ENCODE results near the gene ACSM6.
A peak's percentile ranks its signal among the peaks of the same experiment; 100 is the strongest.

The ACSM6 gene

GRCh38 chr10:95260397-95260881 is 66.4 kb downstream of the ACSM6 start:
- peak overlapping the region; percentile 63; the same call in 1 of the 2 replicates for H3K27ac ChIP-seq (ENCODE audit: low read depth, low read length)
- peaks cover 35% of the 10 kb centered on the region for H3K4me1 ChIP-seq (ENCODE audit: control insufficient read depth, insufficient read depth, low read length)
- H3K36me3 ChIP-seq (ENCODE audit: control insufficient read depth, insufficient read depth, low read length), result peaks cover 79% of the 10 kb centered on the region
- peaks cover 7% of the 10 kb centered on the region; the same call in 1 of the 2 replicates for H3K9me3 ChIP-seq (ENCODE audit: control insufficient read depth, insufficient read depth, low read depth, low read length)
- H3K4me3 ChIP-seq (ENCODE audit: low read depth, low read length), result no peak overlapping the region
- no peak overlapping the region for H3K9ac ChIP-seq (ENCODE audit: low read length)
- no peaks in the 10 kb centered on the region for H3K27me3 ChIP-seq (ENCODE audit: control insufficient read depth, insufficient read depth, low read length)

DNA sequence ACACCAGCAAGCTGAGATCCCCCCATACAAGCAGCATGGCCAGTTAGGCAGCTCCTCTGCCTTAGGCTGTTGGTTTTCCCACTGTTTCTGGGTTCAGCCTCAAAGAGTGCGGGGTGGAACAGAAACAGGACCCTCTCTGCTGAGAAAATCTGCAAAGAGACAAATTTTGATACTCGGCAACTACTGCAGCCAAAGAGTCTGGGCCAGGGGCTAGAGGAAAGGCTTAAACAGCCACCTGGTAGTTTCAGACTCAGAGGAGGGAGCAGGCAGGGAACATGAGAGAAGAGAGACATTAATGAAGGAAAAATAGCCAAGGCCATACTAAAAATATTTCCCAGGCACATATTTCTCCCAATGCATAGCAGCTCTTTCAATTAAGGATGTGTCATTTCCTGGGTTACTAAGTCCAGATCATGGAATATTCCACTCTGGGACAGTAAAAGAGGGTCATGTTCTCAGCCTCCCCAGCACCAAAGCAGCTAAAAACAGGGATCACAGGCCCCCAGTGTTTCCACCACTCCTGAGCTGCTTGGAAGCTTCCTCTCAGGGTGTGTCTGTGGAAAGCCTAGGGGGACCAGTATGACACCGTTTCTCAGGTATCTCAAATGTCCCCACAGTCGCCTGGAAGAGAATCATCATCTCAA is 67.0 kb downstream of the ACSM6 start:
- no peaks in the 10 kb centered on the region for H3K27me3 ChIP-seq (ENCODE audit: control insufficient read depth, insufficient read depth, low read length)
- H3K4me3 ChIP-seq (ENCODE audit: low read depth, low read length), result no peak overlapping the region
- H3K36me3 ChIP-seq (ENCODE audit: control insufficient read depth, insufficient read depth, low read length), result peaks cover 81% of the 10 kb centered on the region
- peaks cover 7% of the 10 kb centered on the region; the same call in 1 of the 2 replicates for H3K9me3 ChIP-seq (ENCODE audit: control insufficient read depth, insufficient read depth, low read depth, low read length)
- peak overlapping the region; percentile 27 for H3K9ac ChIP-seq (ENCODE audit: low read length)
- H3K4me1 ChIP-seq (ENCODE audit: control insufficient read depth, insufficient read depth, low read length), result peaks cover 38% of the 10 kb centered on the region
- H3K27ac ChIP-seq (ENCODE audit: low read depth, low read length), result peak overlapping the region; percentile 63; the same call in 1 of the 2 replicates

GRCh38 chr10:95261926-95262325 is 67.9 kb downstream of the ACSM6 start:
- no peaks in the 10 kb centered on the region for H3K27me3 ChIP-seq (ENCODE audit: control insufficient read depth, insufficient read depth, low read length)
- peaks cover 46% of the 10 kb centered on the region for H3K4me1 ChIP-seq (ENCODE audit: control insufficient read depth, insufficient read depth, low read length)
- H3K36me3 ChIP-seq (ENCODE audit: control insufficient read depth, insufficient read depth, low read length), result peaks cover 78% of the 10 kb centered on the region
- no peak overlapping the region for H3K4me3 ChIP-seq (ENCODE audit: low read depth, low read length)
- no peak overlapping the region for H3K9ac ChIP-seq (ENCODE audit: low read length)
- H3K27ac ChIP-seq (ENCODE audit: low read depth, low read length), result no peak overlapping the region
- peaks cover 7% of the 10 kb centered on the region; the same call in 1 of the 2 replicates for H3K9me3 ChIP-seq (ENCODE audit: control insufficient read depth, insufficient read depth, low read depth, low read length)

DNA sequence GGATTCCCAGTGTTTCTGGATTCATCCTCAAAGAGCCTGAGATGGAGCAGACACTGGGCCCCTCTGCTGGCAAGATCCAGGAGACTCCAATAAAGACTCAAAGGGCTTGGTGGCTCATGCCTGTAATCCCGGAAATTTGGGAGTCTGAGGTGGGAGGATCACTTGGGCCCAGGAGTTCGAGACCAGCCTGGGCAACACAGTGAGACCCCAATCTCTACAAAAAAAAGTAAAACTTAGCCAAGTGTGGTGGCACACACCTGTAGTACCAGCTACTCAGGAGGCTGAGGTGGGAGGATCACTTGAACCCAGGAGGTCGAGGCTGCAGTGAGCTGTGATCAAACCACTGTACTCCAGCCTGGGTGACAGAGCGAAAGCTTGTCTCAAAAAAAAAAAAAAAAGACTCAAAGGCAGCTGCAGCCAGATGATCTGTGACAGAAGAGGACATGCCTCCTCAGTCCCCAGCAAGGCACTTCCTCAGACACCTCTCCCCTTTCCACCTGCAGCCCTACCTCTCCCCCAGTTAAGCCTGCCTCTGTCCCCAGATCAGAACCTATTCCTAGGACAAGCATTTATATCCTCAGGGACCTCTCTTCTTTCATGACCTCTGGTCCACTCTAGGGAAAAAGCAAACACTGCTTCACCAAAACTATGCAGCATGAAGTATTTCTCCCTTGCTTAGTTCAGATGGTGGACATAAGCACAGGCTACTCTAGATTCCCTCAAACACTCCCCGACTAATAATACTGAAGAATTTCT is 68.9 kb downstream of the ACSM6 start:
- no peaks in the 10 kb centered on the region for H3K27me3 ChIP-seq (ENCODE audit: control insufficient read depth, insufficient read depth, low read length)
- H3K4me3 ChIP-seq (ENCODE audit: low read depth, low read length), result no peak overlapping the region
- no peak overlapping the region for H3K27ac ChIP-seq (ENCODE audit: low read depth, low read length)
- H3K36me3 ChIP-seq (ENCODE audit: control insufficient read depth, insufficient read depth, low read length), result peaks cover 77% of the 10 kb centered on the region
- H3K9ac ChIP-seq (ENCODE audit: low read length), result no peak overlapping the region
- peaks cover 55% of the 10 kb centered on the region for H3K4me1 ChIP-seq (ENCODE audit: control insufficient read depth, insufficient read depth, low read length)
- 0 out of 2 replicates have a peak, but pooled peaks cover 2% of the 10 kb centered on the region for H3K9me3 ChIP-seq (ENCODE audit: control insufficient read depth, insufficient read depth, low read depth, low read length)

- H3K27ac ChIP-seq (ENCODE audit: low read depth, low read length), result no peak overlapping the region
- H3K4me3 ChIP-seq (ENCODE audit: low read depth, low read length), result no peak overlapping the region
- H3K9me3 ChIP-seq (ENCODE audit: control insufficient read depth, insufficient read depth, low read depth, low read length), result no peaks in the 10 kb centered on the region
- peaks cover 77% of the 10 kb centered on the region for H3K36me3 ChIP-seq (ENCODE audit: control insufficient read depth, insufficient read depth, low read length)
- H3K4me1 ChIP-seq (ENCODE audit: control insufficient read depth, insufficient read depth, low read length), result peaks cover 64% of the 10 kb centered on the region
- no peaks in the 10 kb centered on the region for H3K27me3 ChIP-seq (ENCODE audit: control insufficient read depth, insufficient read depth, low read length)
- peak overlapping the region; percentile 3 for H3K9ac ChIP-seq (ENCODE audit: low read length)
Observed at GRCh38 chr10:95263864-95264226, 69.8 kb downstream of the ACSM6 start.

GRCh38 chr10:95264227-95265051 is 70.4 kb downstream of the ACSM6 start:
- H3K9me3 ChIP-seq (ENCODE audit: control insufficient read depth, insufficient read depth, low read depth, low read length), result no peaks in the 10 kb centered on the region
- H3K27ac ChIP-seq (ENCODE audit: low read depth, low read length), result peak overlapping the region; percentile 87
- H3K4me1 ChIP-seq (ENCODE audit: control insufficient read depth, insufficient read depth, low read length), result peaks cover 68% of the 10 kb centered on the region
- H3K9ac ChIP-seq (ENCODE audit: low read length), result peak overlapping the region; percentile 55
- H3K27me3 ChIP-seq (ENCODE audit: control insufficient read depth, insufficient read depth, low read length), result no peaks in the 10 kb centered on the region
- H3K36me3 ChIP-seq (ENCODE audit: control insufficient read depth, insufficient read depth, low read length), result peaks cover 73% of the 10 kb centered on the region
- H3K4me3 ChIP-seq (ENCODE audit: low read depth, low read length), result no peak overlapping the region

- Histone ChIP-seq H3K36me3 (ENCODE audit: control insufficient read depth, insufficient read depth, low read length) (peaks cover 70% of the 10 kb centered on the region), H3K4me3 (ENCODE audit: low read depth, low read length) (no peak overlapping the region), H3K27ac (ENCODE audit: low read depth, low read length) (peak overlapping the region; percentile 23; the same call in 1 of the 2 replicates), H3K4me1 (ENCODE audit: control insufficient read depth, insufficient read depth, low read length) (peaks cover 66% of the 10 kb centered on the region), H3K9ac (ENCODE audit: low read length) (no peak overlapping the region), H3K27me3 (ENCODE audit: control insufficient read depth, insufficient read depth, low read length) (no peaks in the 10 kb centered on the region), H3K9me3 (ENCODE audit: control insufficient read depth, insufficient read depth, low read depth, low read length) (no peaks in the 10 kb centered on the region)
Observed at GRCh38 chr10:95265572-95265971, 71.5 kb downstream of the ACSM6 start.

- H3K36me3 ChIP-seq (ENCODE audit: control insufficient read depth, insufficient read depth, low read length), result peaks cover 64% of the 10 kb centered on the region
- H3K9ac ChIP-seq (ENCODE audit: low read length), result peak overlapping the region; percentile 35
- peak overlapping the region; percentile 84 for H3K27ac ChIP-seq (ENCODE audit: low read depth, low read length)
Observed at GRCh38 chr10:95266674-95267095, 72.6 kb downstream of the ACSM6 start.

DNA sequence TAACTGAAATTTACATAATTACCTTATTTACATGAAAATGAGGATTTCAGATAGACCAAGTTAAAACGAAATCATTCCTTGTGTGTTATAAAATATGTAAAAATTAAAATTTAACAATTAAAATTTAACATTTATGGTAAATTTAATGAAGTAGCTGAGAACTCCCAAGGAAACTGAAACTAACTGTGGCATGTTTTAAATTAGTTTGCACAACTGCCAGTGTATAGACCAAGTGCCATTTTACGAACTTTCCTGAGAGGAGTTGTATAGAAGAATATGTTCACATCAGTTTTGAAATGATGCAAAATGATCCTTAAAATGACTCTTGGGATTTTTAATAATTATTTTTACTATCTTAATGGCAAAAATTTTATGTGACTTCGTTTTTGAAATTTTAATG is 73.2 kb downstream of the ACSM6 start:
- Histone ChIP-seq H3K27ac (ENCODE audit: low read depth, low read length) (peak overlapping the region; percentile 84), H3K27me3 (ENCODE audit: control insufficient read depth, insufficient read depth, low read length) (no peaks in the 10 kb centered on the region), H3K36me3 (ENCODE audit: control insufficient read depth, insufficient read depth, low read length) (peaks cover 61% of the 10 kb centered on the region), H3K4me3 (ENCODE audit: low read depth, low read length) (no peak overlapping the region), H3K4me1 (ENCODE audit: control insufficient read depth, insufficient read depth, low read length) (peaks cover 56% of the 10 kb centered on the region), H3K9ac (ENCODE audit: low read length) (no peak overlapping the region), H3K9me3 (ENCODE audit: control insufficient read depth, insufficient read depth, low read depth, low read length) (no peaks in the 10 kb centered on the region)

More at GRCh38 chr10:95266674-95267095, 72.6 kb downstream of the ACSM6 start:
- Histone ChIP-seq H3K27me3 (ENCODE audit: control insufficient read depth, insufficient read depth, low read length) (no peaks in the 10 kb centered on the region), H3K4me3 (ENCODE audit: low read depth, low read length) (no peak overlapping the region), H3K9me3 (ENCODE audit: control insufficient read depth, insufficient read depth, low read depth, low read length) (no peaks in the 10 kb centered on the region), H3K4me1 (ENCODE audit: control insufficient read depth, insufficient read depth, low read length) (peaks cover 56% of the 10 kb centered on the region)

DNA sequence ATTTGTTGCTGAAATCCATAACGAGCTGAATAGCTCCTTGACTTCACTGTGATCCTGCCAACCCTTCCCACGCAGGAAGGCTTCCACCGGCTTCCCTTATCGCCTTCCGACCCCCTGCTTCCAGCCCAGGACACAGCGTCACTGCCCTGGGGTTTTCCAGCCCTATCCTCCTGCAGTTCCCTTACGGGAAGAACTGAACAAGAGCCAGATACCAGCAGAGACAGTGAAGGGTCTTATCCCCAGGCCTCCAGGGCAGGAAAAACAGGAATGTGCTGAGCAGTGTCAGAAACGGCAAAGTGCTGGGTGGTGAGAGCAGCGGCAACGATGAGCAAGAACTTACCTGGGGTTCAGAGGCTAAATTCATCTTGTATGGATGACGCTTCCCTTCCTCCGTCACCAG is 74.4 kb downstream of the ACSM6 start:
- Histone ChIP-seq H3K27ac (ENCODE audit: low read depth, low read length) (peak overlapping the region; percentile 15; the same call in 1 of the 2 replicates), H3K4me1 (ENCODE audit: control insufficient read depth, insufficient read depth, low read length) (peaks cover 53% of the 10 kb centered on the region), H3K27me3 (ENCODE audit: control insufficient read depth, insufficient read depth, low read length) (no peaks in the 10 kb centered on the region), H3K4me3 (ENCODE audit: low read depth, low read length) (no peak overlapping the region), H3K9ac (ENCODE audit: low read length) (peak overlapping the region; percentile 57), H3K9me3 (ENCODE audit: control insufficient read depth, insufficient read depth, low read depth, low read length) (no peaks in the 10 kb centered on the region), H3K36me3 (ENCODE audit: control insufficient read depth, insufficient read depth, low read length) (peaks cover 50% of the 10 kb centered on the region)
